GM10266 (cell line): ENCODE data around the gene ZNF532.
"Not testable (repeated sequence)": the region's sequence is repeated elsewhere in the genome, so short reads cannot be mapped to it uniquely, and the experiment has no call there.

ENCODE experiments used
- DNase-seq: peaks from one replicate; pipeline ENCODE4 v3.0.0; 2012; ENCODE audit errors: extremely low spot score
- TF ChIP-seq, protein P1 (sequence below): IDR thresholded peaks from 2 replicates; pipeline ENCODE4 v1.5.1; 2012; ENCODE audit warnings: mild to moderate bottlenecking, low read depth; ENCODE audit not compliant: control insufficient read depth, insufficient read depth; ENCODE audit errors: missing control alignments

Gene ZNF532

DNA sequence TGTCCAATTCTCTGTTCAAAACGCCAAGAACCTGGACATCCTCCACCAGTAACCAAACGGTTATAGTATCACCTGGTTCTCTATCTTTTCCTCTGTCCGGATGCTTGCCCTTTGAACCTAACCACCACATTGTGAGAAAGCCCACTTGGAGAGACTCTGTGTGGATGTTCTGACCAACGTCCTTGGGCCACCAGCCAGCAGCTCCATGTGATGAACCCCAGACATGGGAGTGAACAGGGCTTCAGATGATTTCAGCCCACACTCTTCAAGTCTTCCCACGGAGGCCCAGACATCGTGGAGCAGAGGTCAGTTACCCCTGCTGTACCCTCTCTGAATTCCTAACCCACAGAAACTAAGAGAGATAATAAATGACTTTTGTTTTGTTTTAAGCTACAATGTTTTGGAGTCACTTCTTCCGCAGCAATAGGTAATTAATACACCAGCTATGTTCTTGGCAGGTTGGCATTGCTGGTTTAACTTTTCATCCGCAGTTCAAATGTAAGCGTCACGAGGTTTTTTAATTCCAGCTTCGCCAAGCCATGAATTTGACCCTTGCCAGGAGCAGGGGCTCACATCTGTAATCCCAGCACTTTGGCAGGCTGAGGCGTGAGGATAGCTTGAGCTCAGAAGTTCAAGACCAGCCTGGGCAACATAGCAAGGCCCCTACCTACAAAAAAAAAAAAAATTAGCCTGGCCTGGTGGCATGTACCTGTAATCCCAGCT lies 36.1 kb upstream of the ZNF532 start:
- TF ChIP-seq, protein P1, sequence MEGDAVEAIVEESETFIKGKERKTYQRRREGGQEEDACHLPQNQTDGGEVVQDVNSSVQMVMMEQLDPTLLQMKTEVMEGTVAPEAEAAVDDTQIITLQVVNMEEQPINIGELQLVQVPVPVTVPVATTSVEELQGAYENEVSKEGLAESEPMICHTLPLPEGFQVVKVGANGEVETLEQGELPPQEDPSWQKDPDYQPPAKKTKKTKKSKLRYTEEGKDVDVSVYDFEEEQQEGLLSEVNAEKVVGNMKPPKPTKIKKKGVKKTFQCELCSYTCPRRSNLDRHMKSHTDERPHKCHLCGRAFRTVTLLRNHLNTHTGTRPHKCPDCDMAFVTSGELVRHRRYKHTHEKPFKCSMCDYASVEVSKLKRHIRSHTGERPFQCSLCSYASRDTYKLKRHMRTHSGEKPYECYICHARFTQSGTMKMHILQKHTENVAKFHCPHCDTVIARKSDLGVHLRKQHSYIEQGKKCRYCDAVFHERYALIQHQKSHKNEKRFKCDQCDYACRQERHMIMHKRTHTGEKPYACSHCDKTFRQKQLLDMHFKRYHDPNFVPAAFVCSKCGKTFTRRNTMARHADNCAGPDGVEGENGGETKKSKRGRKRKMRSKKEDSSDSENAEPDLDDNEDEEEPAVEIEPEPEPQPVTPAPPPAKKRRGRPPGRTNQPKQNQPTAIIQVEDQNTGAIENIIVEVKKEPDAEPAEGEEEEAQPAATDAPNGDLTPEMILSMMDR = no peak
- no peak for DNase-seq

- no peak for DNase-seq
- TF ChIP-seq, protein P1 = no peak
Measured at GRCh38 chr18:58829263-58829662, 35.4 kb upstream of the ZNF532 start.

DNA sequence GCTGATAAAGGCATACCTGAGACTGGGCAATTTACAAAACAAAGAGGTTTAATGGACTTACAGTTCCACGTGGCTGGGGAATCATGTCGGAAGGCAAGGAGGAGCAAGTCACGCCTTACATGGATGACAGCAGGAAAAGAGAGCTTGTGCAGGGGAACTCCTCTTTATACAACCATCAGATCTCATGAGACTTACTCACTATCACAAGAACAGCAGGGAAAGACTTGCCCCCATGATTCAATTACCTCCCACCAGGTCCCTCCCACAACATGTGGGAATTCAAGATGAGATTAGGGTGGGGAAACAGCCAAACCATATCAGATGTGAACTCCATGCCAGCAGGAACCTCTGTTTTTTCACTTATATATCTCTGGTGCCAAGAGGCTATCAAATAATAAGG lies 34.8 kb upstream of the ZNF532 start:
- DNase-seq = not testable (repeated sequence)

GRCh38 chr18:58831606-58832005 lies 33.1 kb upstream of the ZNF532 start:
- TF ChIP-seq, protein P1 = no peak
- no peak for DNase-seq

DNA sequence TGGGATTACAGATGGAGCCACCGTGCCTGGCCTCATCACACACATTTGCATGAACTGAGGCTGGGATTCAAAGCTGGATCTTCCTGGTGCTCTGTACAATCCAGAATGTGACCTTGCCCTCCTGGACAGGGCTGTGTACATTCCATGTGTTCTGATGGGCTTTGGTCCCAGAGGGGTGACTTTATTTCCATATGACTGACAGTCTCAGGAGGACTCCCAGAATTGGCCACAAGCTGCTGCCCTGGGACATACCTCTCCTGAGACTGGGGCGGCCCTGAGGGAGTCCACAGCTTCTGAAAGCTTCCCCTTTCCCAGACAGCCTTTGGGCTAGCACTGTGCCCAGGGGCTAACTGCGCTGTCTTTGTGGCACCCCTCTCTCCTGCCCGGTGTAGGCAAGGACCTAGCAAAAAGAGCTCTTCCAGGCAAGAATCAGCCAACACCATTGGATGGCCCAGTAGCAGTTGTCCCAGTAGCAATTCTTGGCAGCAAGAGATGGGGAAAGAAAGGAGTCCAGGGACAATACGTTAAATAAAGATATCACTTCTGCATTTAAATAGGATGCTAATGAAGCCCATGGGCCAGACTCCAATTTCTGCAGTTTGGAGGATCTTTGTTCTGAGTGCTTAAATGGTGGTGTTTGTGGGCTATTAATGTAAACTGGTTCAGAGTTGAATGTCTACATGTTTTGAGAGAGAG lies 26.4 kb upstream of the ZNF532 start:
- DNase-seq = no peak
- TF ChIP-seq, protein P1 = no peak

DNA sequence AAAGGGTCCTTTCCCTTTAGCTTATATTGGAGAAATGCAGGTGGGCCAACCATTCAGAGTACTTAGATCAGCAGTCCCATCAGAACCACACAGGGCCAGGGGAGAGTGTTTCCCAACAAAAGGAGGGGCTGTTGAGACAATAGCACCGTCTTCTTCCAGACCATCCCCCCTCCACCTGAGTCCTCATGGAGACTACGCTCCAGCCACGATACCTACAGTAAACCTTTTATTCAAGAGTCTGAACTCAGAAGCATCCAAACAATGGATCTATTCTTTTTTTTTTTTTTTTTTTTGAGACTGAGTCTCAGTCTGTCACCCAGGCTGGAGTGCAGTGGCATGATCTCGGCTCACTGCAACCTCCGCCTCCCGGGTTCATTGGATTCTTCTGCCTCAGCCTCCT lies 25.7 kb upstream of the ZNF532 start:
- DNase-seq = no peak
- TF ChIP-seq, protein P1 = no peak

- TF ChIP-seq, protein P1 = no peak
- DNase-seq = no peak
Measured at GRCh38 chr18:58842978-58843687, 21.5 kb upstream of the ZNF532 start.
